Body of pancreas (tissue), 4 donors: ENCODE measurements around the gene CFAP77. TPM values are rescaled to one million over a fixed set of nuclear protein-coding genes. Genes with fewer than 3 reads are reported as not detected.

Experiments used
- ATAC-seq: fragments of 150-250 bp; one replicate; pipeline ENCODE4 v1.9.1; 2016
- DNase-seq, 4 donors: peaks; one replicate each; pipeline ENCODE4 v3.0.0-alpha.2; 2019
- H3K27ac ChIP-seq, 4 donors: fragments of 200-600 bp; sonication (generic); 1 replicate in 3 of 4; 2 replicates in 1 of 4; pipeline versions ENCODE4 v1.5.1 to v1.6.1; 2016 to 2019; ENCODE audit warnings: mild to moderate bottlenecking in 1 of 4, mixed read lengths in 1 of 4, moderate library complexity in 1 of 4
- H3K27me3 ChIP-seq, 2 donors: fragments of 200-600 bp; sonication (generic); one replicate each; pipeline ENCODE4 v1.6.0; 2016; ENCODE audit warnings: mild to moderate bottlenecking in 1 of 2
- H3K36me3 ChIP-seq, 2 donors: fragments of 200-600 bp; sonication (generic); replicated peaks in 1 of 2; 2 replicates each; pipeline ENCODE4 v1.5.1; 2016; ENCODE audit warnings: low read depth in 2 of 2; ENCODE audit not compliant: insufficient read depth in 1 of 2
- H3K4me1 ChIP-seq: fragments of 200-600 bp; sonication (generic); one replicate; pipeline ENCODE4 v1.6.0; 2016
- H3K4me3 ChIP-seq, 2 donors: fragments of 200-600 bp; sonication (generic); 1 replicate in 1 of 2; 2 replicates in 1 of 2; pipeline ENCODE4 v1.5.1; 2016 to 2019
- H3K9me3 ChIP-seq, 3 donors: fragments of 200-600 bp; sonication (generic); 1 replicate in 2 of 3; 2 replicates in 1 of 3; pipeline ENCODE4 v1.5.1; 2016
- POLR2A ChIP-seq, 3 donors: fragments of 450-650 bp; IDR thresholded peaks; one replicate each; pipeline ENCODE4 v1.6.1; 2016; ENCODE audit warnings: antibody characterized with exemption in 3 of 3, mild to moderate bottlenecking in 2 of 3
- WGBS, 2 donors: methylation state at CpG; one replicate each; pipeline ENCODE4 v1.1.5; 2017; 5-methylcytosine and 5-hydroxymethylcytosine counted together
- intact Hi-C: fragments of 100-400 bp; cut with DNase I; formaldehyde crosslinking; loops from one replicate; pipeline ENCODE4 v1.15.1; 2023
- total RNA-seq, 2 donors: library from RNA; depleted of rRNA; stranded (reverse); fragments of >200 nt; gene quantifications; one replicate each; pipeline ENCODE4 v1.1.0, GENCODE V29; 2016
- TF ChIP-seq, protein P1 (sequence below), 7 experiments: fragments of 450-650 bp in 4 of 7; fragments of 200-600 bp in 3 of 7; sonication (generic) in 3 of 7; IDR thresholded peaks; one replicate each; pipeline ENCODE4 v1.5.1; 2016 to 2019; ENCODE audit warnings: antibody characterized with exemption in 7 of 7

The CFAP77 gene
- not detected for total RNA-seq

DNA sequence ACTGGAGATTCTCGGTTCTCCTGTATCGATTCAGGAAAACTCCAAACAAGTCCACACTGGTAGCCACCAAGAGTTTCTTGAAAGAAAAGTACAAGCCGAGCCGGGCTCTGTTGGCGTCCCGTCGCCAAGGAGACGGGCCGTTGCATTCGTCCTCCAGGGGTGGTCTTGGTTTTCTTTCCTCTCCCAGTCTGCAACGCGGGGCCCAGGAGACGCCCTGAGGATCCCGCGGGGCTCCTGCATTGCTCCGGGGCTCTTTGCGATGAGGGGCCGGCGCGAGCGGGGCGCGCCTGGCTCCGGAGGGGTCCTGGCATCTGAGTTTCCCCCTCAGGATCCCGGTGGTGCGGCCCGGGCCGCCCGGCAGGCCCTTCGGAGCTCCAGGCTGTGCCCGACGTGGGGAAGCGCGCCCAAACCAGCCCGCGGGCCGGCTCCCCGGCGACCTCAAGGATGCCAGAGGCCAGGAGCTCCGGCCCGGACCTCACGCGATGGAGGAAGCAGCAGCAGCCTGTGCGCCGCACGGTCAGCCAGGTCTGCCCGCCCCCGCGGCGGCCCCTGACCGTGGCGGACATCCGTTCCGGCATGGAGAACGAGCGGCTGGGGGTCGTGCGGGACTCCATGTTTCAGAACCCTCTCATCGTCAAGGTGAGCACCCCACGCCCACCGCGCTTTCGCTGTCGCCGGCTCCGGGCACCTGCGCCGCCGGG is at the start of gene CFAP77:
Gene CFAP77 (plus strand): TSS at position 384 of the 701 bp plus-strand sequence. CDS start 61 bp downstream, at position 445.
- Histone ChIP-seq H3K4me3 (no peak within 1 kb of the TSS), H3K27me3 (peaks cover 0 to 15% of the 10 kb centered on the region in 2 donors), H3K9me3 (no peaks in the 10 kb centered on the region), H3K27ac (no peak within 1 kb of the TSS), H3K36me3 (no peaks in the 10 kb centered on the region), H3K4me1 (peaks cover 37% of the 10 kb centered on the region)
- 3 to 17% methylated on average over 8 to 50 of the region's 69 CpGs for WGBS, 2 donors
- intact Hi-C loops, result loop anchor here (10.0 kb wide), 1 partner anchor 385 kb away; no protein-coding TSS in a partner anchor
- DNase-seq (peak; percentile 29 to 46 (median 36)), ATAC-seq (peak; percentile 59)
- TF ChIP-seq, protein P1, sequence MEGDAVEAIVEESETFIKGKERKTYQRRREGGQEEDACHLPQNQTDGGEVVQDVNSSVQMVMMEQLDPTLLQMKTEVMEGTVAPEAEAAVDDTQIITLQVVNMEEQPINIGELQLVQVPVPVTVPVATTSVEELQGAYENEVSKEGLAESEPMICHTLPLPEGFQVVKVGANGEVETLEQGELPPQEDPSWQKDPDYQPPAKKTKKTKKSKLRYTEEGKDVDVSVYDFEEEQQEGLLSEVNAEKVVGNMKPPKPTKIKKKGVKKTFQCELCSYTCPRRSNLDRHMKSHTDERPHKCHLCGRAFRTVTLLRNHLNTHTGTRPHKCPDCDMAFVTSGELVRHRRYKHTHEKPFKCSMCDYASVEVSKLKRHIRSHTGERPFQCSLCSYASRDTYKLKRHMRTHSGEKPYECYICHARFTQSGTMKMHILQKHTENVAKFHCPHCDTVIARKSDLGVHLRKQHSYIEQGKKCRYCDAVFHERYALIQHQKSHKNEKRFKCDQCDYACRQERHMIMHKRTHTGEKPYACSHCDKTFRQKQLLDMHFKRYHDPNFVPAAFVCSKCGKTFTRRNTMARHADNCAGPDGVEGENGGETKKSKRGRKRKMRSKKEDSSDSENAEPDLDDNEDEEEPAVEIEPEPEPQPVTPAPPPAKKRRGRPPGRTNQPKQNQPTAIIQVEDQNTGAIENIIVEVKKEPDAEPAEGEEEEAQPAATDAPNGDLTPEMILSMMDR (IDR thresholded peaks at IDR 0.05), result no peak
- TF ChIP-seq POLR2A (IDR thresholded peaks at IDR 0.05), result no peak

DNA sequence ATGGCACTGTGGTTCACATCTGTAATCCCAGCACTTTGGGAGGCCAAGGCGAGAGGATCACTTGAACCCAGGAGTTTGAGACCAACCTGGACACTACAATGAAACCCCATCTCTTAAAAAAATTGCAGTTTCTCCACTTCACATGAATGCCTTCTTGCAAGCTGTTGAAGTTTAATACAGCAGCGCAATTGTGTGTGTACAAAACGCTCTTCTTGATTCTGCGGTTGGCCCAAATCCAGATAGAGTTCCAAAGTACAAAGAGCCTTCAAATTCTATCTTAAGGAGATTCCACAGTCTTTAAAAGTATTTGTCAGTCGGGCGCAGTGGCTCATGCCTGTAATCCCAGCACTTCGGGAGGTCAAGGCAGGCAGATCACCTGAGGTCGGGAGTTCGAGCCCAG is 45.9 kb upstream of the CFAP77 start:
- Histone ChIP-seq H3K4me3 (no peak overlapping the region), H3K36me3 (no peaks in the 10 kb centered on the region), H3K27me3 (no peaks in the 10 kb centered on the region), H3K9me3 (no peaks in the 10 kb centered on the region), H3K4me1 (no peaks in the 10 kb centered on the region), H3K27ac (no peak overlapping the region)
- intact Hi-C loops, result no loop called here
- TF ChIP-seq, protein P1 (IDR thresholded peaks at IDR 0.05), result no peak
- TF ChIP-seq POLR2A (IDR thresholded peaks at IDR 0.05), result no peak
- WGBS, 2 donors, result 86 to 95% methylated on average over 8 to 9 of the region's 9 CpGs
- DNase-seq (no peak), ATAC-seq (no peak)

DNA sequence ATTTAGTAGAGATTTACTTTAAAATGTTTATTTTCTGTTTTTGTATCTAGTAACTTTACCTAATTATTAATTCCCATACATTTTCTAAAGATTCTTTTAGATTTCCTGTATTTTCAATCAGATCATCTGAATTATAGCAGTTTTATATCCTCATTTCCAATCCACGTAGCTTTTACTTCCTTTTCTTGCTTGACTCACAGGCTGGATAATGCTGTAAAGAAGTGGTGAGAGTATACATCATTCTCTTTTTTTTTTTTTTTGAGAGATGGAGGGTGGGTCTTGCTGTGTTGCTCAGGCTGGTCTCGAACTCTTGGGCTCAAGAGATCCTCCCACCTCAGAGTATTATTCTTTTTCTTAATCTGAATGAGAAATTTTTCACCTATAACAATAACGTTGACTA is 44.0 kb upstream of the CFAP77 start:
- Histone ChIP-seq H3K36me3 (no peaks in the 10 kb centered on the region), H3K27me3 (no peaks in the 10 kb centered on the region), H3K4me1 (no peaks in the 10 kb centered on the region), H3K27ac (no peak overlapping the region), H3K4me3 (no peak overlapping the region), H3K9me3 (no peaks in the 10 kb centered on the region)
- TF ChIP-seq, protein P1 (IDR thresholded peaks at IDR 0.05), result no peak
- TF ChIP-seq POLR2A (IDR thresholded peaks at IDR 0.05), result no peak
- DNase-seq (no peak), ATAC-seq (no peak)
- WGBS, 2 donors, result 67 to 69% methylated on average over 3 of the region's 3 CpGs
- intact Hi-C loops, result no loop called here

DNA sequence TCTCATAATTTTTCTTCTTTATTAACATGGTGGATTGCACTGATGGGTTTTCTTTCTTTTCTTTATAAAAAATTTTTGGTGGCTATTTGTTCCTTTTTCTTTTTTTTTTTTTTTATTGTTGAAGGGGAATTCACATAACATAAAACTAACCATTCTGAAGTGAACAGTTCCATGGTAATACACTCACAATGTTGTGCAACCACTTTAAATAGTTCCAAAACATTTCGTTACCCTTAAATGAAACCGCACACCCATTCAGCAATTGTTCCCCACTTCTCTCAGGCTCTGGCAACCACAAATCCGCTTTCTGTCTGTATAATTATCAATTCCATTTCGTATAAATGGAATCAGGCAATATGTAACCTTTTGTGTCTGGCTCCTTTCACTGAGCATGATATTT is 43.5 kb upstream of the CFAP77 start:
- 71 to 89% methylated on average over 4 of the region's 4 CpGs for WGBS, 2 donors
- H3K9me3 ChIP-seq, result no peaks in the 10 kb centered on the region

More for the DNA sequence above, 43.5 kb upstream of the CFAP77 start:
- Histone ChIP-seq H3K4me1 (no peaks in the 10 kb centered on the region), H3K27me3 (no peaks in the 10 kb centered on the region), H3K36me3 (no peaks in the 10 kb centered on the region), H3K4me3 (no peak overlapping the region), H3K27ac (no peak overlapping the region)
- no peak for DNase-seq
- ATAC-seq, result no peak
- intact Hi-C loops, result no loop called here
- TF ChIP-seq, protein P1 (IDR thresholded peaks at IDR 0.05), result no peak
- TF ChIP-seq POLR2A (IDR thresholded peaks at IDR 0.05), result no peak
